Hippocampal formation (tissue), 2 donors: ENCODE data around the gene MIPOL1.
A peak's percentile ranks its signal among the peaks of the same experiment; 100 is the strongest.
"Not testable (repeated sequence)": the region's sequence is repeated elsewhere in the genome, so short reads cannot be mapped to it uniquely, and the experiment has no call there.

Source experiments
- DNase-seq, 2 donors: peaks; one replicate each; lab custom pipeline; 2025; lab: John Stamatoyannopoulos, UW

MIPOL1 gene

GRCh38 chr14:37197421-37198272, at the start of gene MIPOL1:
TSS of gene MIPOL1 (plus strand) at chr14:37197937. CDS start at chr14:37247889, 49,952 bp downstream.
- peak; percentile 74 to 80 for DNase-seq

GRCh38 chr14:37150414-37150813, 47.3 kb upstream of the MIPOL1 start:
- peak in 1 of 2 donors; percentile 76 for DNase-seq

- DNase-seq, result no peak
Measured at GRCh38 chr14:37153005-37153404, 44.7 kb upstream of the MIPOL1 start.

- no peak for DNase-seq
Measured at GRCh38 chr14:37153483-37153882, 44.3 kb upstream of the MIPOL1 start.

- no peak for DNase-seq
Measured at GRCh38 chr14:37157987-37158386, 39.8 kb upstream of the MIPOL1 start.

GRCh38 chr14:37162307-37162706, 35.4 kb upstream of the MIPOL1 start:
- DNase-seq, result not testable (repeated sequence)

GRCh38 chr14:37165794-37166193, 31.9 kb upstream of the MIPOL1 start:
- DNase-seq, result no peak

GRCh38 chr14:37167151-37168047, 30.3 kb upstream of the MIPOL1 start:
- no peak for DNase-seq

GRCh38 chr14:37168721-37169120, 29.0 kb upstream of the MIPOL1 start:
- DNase-seq, result no peak

GRCh38 chr14:37170237-37170636, 27.5 kb upstream of the MIPOL1 start:
- DNase-seq, result no peak

- no peak for DNase-seq
Measured at GRCh38 chr14:37170993-37171392, 26.7 kb upstream of the MIPOL1 start.

GRCh38 chr14:37171678-37172023, 26.1 kb upstream of the MIPOL1 start:
- no peak for DNase-seq

GRCh38 chr14:37172024-37172869, 25.5 kb upstream of the MIPOL1 start, which contains the start of gene SLC25A21:
TSS of gene SLC25A21 (minus strand) at chr14:37172606.
- peak; percentile 74 to 77 for DNase-seq

- no peak for DNase-seq
Measured at GRCh38 chr14:37172936-37173614, 24.7 kb upstream of the MIPOL1 start.

GRCh38 chr14:37179896-37180502, 17.7 kb upstream of the MIPOL1 start:
- no peak for DNase-seq

GRCh38 chr14:37180886-37181285, 16.9 kb upstream of the MIPOL1 start:
- DNase-seq, result not testable (repeated sequence)

- no peak for DNase-seq
Measured at GRCh38 chr14:37181441-37181840, 16.3 kb upstream of the MIPOL1 start.

- DNase-seq, result not testable (repeated sequence)
Measured at GRCh38 chr14:37184520-37184919, 13.2 kb upstream of the MIPOL1 start.

GRCh38 chr14:37185670-37186069, 12.1 kb upstream of the MIPOL1 start:
- DNase-seq, result no peak

GRCh38 chr14:37186865-37187264, 10.9 kb upstream of the MIPOL1 start:
- DNase-seq, result no peak

GRCh38 chr14:37187294-37187693, 10.4 kb upstream of the MIPOL1 start:
- DNase-seq, result no peak
